ENCODE measurements around the gene SATB2. TPM values are rescaled to one million over a fixed set of nuclear protein-coding genes. Genes with fewer than 3 reads are reported as not detected.

The SATB2 gene
- total and polyA plus RNA-seq, 2 donors (not counting 1 experiment from before 2014, with no cell fraction given), result 3.8 to 28.1 TPM

DNA sequence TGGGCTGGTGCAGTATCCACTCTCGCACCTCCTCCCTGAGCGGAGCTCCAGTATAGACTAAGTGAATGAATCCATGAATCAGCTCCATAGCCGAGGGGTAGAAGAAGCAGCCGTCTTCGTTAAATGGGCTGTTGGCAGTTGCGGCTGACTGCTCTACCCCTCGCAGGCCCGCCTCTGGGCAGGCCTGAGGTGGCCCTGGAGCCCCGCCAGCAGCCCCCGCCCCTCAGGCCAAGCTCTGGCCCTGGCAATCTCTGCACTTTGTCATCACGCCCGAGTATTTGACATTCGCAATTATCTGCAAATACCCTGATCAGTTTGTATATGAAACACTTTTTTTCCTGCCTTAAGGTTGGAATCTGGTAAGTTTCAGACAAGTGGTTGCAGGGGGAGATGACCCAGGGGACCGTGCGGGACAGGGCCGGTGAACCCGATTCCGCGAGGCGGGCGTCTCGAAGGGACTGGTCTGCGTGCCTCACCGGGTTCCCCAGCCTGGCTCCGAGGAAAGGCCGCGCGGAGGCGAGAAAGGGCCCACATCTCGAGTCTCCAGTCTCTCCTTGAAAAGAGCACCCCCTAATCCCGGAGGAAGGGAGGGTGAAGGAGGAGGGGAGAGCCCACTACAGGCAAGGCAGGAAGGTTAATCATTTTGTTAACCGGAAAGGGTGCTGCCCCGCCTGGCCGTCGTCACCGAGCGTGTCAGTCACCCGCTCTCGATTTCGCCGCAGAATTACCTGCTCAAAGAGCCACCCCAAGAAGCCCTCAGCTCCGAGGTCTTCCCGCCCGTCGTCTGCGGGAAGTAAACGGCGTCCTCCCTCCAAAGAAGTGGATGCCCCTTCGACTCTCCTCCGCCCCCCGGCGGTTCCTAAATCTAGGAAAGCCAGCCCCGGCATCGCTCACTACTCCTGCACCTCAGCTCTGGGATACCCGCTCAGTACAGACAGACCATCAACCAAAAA lies 11.1 kb upstream of the SATB2 start:
- Histone ChIP-seq H3K27me3 (ENCODE audit: control insufficient read depth, insufficient read depth, low read length) (peaks cover 73% of the 10 kb centered on the region), H2AFZ (ENCODE audit: low read length) (no peak overlapping the region)

DNA sequence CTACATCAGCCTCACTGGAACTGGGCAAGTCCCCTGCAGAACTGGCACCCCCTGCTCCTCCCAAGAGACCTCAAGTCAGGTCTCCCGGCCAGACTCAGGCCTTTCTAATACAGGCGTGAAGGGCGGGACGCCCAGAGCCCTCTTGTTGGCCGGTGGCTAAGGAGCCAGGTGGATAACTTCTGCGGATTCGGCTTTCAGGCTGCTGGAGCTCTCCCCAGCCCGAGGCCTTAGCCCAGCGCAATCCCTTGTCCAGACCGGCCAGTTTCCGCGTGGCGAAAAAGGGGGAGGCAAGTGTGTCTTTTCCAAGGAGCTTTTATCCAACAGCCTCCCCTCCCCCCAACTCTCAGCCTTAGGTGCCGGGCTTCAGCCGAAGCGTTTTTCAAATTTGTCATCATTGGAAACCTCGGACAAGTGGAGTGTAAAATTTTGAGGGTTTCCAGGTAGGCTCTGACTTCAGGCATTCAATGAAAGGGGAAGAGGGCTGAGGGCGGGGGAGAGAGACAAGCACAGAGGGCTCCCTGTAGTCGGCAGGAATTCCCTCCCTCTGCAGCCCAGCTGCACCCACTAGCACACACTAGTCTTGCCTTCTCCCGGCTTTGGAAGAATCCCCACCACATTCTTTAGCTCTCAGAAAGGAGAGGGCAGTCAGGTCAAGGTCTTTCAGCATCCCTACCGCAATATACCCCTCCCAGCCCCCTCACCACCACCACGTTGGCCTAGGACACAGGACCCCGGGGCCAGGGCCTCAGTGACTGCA lies 9.5 kb upstream of the SATB2 start:
- H3K4me1 ChIP-seq (ENCODE audit: control insufficient read depth, extremely low read depth, insufficient read depth, low read length), result peaks cover 2% of the 10 kb centered on the region
- TF ChIP-seq, protein P1, sequence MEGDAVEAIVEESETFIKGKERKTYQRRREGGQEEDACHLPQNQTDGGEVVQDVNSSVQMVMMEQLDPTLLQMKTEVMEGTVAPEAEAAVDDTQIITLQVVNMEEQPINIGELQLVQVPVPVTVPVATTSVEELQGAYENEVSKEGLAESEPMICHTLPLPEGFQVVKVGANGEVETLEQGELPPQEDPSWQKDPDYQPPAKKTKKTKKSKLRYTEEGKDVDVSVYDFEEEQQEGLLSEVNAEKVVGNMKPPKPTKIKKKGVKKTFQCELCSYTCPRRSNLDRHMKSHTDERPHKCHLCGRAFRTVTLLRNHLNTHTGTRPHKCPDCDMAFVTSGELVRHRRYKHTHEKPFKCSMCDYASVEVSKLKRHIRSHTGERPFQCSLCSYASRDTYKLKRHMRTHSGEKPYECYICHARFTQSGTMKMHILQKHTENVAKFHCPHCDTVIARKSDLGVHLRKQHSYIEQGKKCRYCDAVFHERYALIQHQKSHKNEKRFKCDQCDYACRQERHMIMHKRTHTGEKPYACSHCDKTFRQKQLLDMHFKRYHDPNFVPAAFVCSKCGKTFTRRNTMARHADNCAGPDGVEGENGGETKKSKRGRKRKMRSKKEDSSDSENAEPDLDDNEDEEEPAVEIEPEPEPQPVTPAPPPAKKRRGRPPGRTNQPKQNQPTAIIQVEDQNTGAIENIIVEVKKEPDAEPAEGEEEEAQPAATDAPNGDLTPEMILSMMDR (conservative IDR thresholded peaks at IDR 0.05 in 1 of 2, IDR thresholded peaks at IDR 0.05 in 1 of 2; ENCODE audit: low read depth in 1 of 2, low read length in 2 of 2), result no peak
- TF ChIP-seq EZH2 (IDR thresholded peaks at IDR 0.05; ENCODE audit: low read length, missing control alignments), result peak; percentile 27
- H3K4me2 ChIP-seq (ENCODE audit: extremely low read depth, insufficient read depth, low read length), result no peak overlapping the region
- H3K36me3 ChIP-seq (ENCODE audit: control insufficient read depth, insufficient read depth, low read length), result no peaks in the 10 kb centered on the region
- H3K27me3 ChIP-seq (ENCODE audit: control insufficient read depth, insufficient read depth, low read length), result peaks cover 79% of the 10 kb centered on the region
- H2AFZ ChIP-seq (ENCODE audit: low read length), result no peak overlapping the region
- no peak overlapping the region for H3K27ac ChIP-seq (ENCODE audit: insufficient read depth, low read length)
- H3K79me2 ChIP-seq (ENCODE audit: control insufficient read depth, insufficient read depth, low read length), result no peaks in the 10 kb centered on the region
- H4K20me1 ChIP-seq (ENCODE audit: control insufficient read depth, extremely low read depth, insufficient read depth, low read length), result no peaks in the 10 kb centered on the region
- no peak overlapping the region for H3K4me3 ChIP-seq (replicated peaks in 1 of 4; ENCODE audit: control extremely low read depth in 1 of 4, insufficient read depth in 1 of 4, low read depth in 3 of 4, low read length in 4 of 4)
- no peak for DNase-seq (ENCODE audit: low read depth in 2 of 2)
- no peaks in the 10 kb centered on the region for H3K9me3 ChIP-seq (ENCODE audit: control insufficient read depth, insufficient read depth, low read depth, low read length)
- H3K9ac ChIP-seq (ENCODE audit: insufficient read depth, low read length), result no peak overlapping the region

More for the DNA sequence above, 11.1 kb upstream of the SATB2 start:
- no peaks in the 10 kb centered on the region for H3K4me1 ChIP-seq (ENCODE audit: control insufficient read depth, extremely low read depth, insufficient read depth, low read length)
- no peaks in the 10 kb centered on the region for H3K9me3 ChIP-seq (ENCODE audit: control insufficient read depth, insufficient read depth, low read depth, low read length)
- H4K20me1 ChIP-seq (ENCODE audit: control insufficient read depth, extremely low read depth, insufficient read depth, low read length), result no peaks in the 10 kb centered on the region
- H3K4me2 ChIP-seq (ENCODE audit: extremely low read depth, insufficient read depth, low read length), result peak overlapping the region; percentile 42
- no peak for DNase-seq (ENCODE audit: low read depth in 2 of 2)
- no peak overlapping the region for H3K9ac ChIP-seq (ENCODE audit: insufficient read depth, low read length)
- H3K36me3 ChIP-seq (ENCODE audit: control insufficient read depth, insufficient read depth, low read length), result no peaks in the 10 kb centered on the region
- H3K79me2 ChIP-seq (ENCODE audit: control insufficient read depth, insufficient read depth, low read length), result no peaks in the 10 kb centered on the region
- peak overlapping the region in 2 of 4 experiments; percentile 23 to 25 for H3K4me3 ChIP-seq (replicated peaks in 1 of 4; ENCODE audit: control extremely low read depth in 1 of 4, insufficient read depth in 1 of 4, low read depth in 3 of 4, low read length in 4 of 4)
- no peak overlapping the region for H3K27ac ChIP-seq (ENCODE audit: insufficient read depth, low read length)
- TF ChIP-seq, protein P1 (conservative IDR thresholded peaks at IDR 0.05 in 1 of 2, IDR thresholded peaks at IDR 0.05 in 1 of 2; ENCODE audit: low read depth in 1 of 2, low read length in 2 of 2), result no peak
- TF ChIP-seq EZH2 (IDR thresholded peaks at IDR 0.05; ENCODE audit: low read length, missing control alignments), result peak; percentile 87

DNA sequence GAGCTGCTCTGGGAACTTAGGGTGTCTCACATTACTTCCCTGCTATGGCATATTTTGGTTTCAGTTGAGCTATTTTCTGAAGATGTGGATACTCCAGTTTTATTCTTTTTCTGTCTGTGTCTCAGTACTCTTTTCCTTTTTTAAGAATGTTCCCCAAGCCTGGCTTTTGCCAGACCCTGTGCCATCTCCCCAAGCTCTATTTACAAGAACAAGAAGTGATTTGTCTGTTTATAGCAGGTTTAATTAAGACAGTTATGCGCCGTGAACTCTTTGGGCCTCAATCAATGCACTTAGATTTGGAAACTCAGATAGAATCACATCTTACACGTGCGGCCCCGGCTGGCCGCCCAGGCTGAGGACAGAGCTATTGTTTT lies 8.9 kb upstream of the SATB2 start:
- Histone ChIP-seq H3K27ac (ENCODE audit: insufficient read depth, low read length) (no peak overlapping the region), H3K79me2 (ENCODE audit: control insufficient read depth, insufficient read depth, low read length) (no peaks in the 10 kb centered on the region), H3K4me1 (ENCODE audit: control insufficient read depth, extremely low read depth, insufficient read depth, low read length) (peaks cover 2% of the 10 kb centered on the region), H3K4me3 (replicated peaks in 1 of 4; ENCODE audit: control extremely low read depth in 1 of 4, insufficient read depth in 1 of 4, low read depth in 3 of 4, low read length in 4 of 4) (no peak overlapping the region), H3K9me3 (ENCODE audit: control insufficient read depth, insufficient read depth, low read depth, low read length) (no peaks in the 10 kb centered on the region), H3K4me2 (ENCODE audit: extremely low read depth, insufficient read depth, low read length) (no peak overlapping the region), H3K27me3 (ENCODE audit: control insufficient read depth, insufficient read depth, low read length) (peaks cover 76% of the 10 kb centered on the region), H3K36me3 (ENCODE audit: control insufficient read depth, insufficient read depth, low read length) (no peaks in the 10 kb centered on the region), H3K9ac (ENCODE audit: insufficient read depth, low read length) (no peak overlapping the region), H4K20me1 (ENCODE audit: control insufficient read depth, extremely low read depth, insufficient read depth, low read length) (no peaks in the 10 kb centered on the region), H2AFZ (ENCODE audit: low read length) (no peak overlapping the region)
- TF ChIP-seq, protein P1 (conservative IDR thresholded peaks at IDR 0.05 in 1 of 2, IDR thresholded peaks at IDR 0.05 in 1 of 2; ENCODE audit: low read depth in 1 of 2, low read length in 2 of 2), result no peak
- no peak for TF ChIP-seq EZH2 (IDR thresholded peaks at IDR 0.05; ENCODE audit: low read length, missing control alignments)
- no peak for DNase-seq (ENCODE audit: low read depth in 2 of 2)

Measured in fibroblast of lung (primary cell).